ENCODE measurements around the gene IGSF21.

DNA sequence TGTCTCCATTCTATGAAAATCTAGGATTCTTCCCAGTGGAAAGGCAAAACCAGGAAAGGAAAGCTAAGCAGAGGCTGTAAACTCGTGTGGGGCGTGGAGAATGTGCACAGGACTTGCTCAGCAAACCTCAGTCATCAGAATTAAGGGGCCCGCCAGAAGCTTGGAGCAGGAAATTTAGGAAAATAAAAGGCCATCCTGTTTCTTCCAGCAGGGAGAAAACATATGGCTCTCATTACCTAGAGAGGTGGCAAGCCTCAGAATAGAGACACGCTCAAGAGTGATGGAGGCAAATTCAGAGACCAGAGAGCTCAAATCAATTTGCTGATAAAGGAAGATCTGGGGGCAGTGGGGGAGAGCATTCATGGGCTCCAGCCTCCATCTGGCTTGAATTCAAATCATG lies 221.2 kb downstream of the IGSF21 start:
- no peak for TF ChIP-seq CTCF (IDR thresholded peaks at IDR 0.05; ENCODE audit: low read depth, low read length)
- no peak for TF ChIP-seq EZH2phosphoT487 (IDR thresholded peaks at IDR 0.05; ENCODE audit: low read depth)

Measured in OCI-LY3 (cell line).